Transverse colon (tissue), 4 donors: ENCODE measurements around the gene GLCE. TPM values are rescaled to one million over a fixed set of nuclear protein-coding genes. Genes with fewer than 3 reads are reported as not detected.

Experiments used
- DNase-seq: peaks from one replicate; pipeline ENCODE4 v3.0.0-alpha.2; 2019
- H3K27ac ChIP-seq, 4 donors: fragments of 200-600 bp; sonication (generic); 2 replicates each; pipeline ENCODE4 v1.5.1; 2016 to 2018; ENCODE audit warnings: inconsistent platforms in 4 of 4
- H3K27me3 ChIP-seq: fragments of 200-600 bp; sonication (generic); 2 replicates; pipeline ENCODE4 v1.5.1; 2017; ENCODE audit warnings: inconsistent platforms
- H3K36me3 ChIP-seq, 4 donors: fragments of 200-600 bp; sonication (generic); 2 replicates each; pipeline ENCODE4 v1.5.1; 2017 to 2019; ENCODE audit warnings: inconsistent platforms in 4 of 4
- H3K4me1 ChIP-seq, 4 donors: fragments of 200-600 bp; sonication (generic); 2 replicates each; pipeline ENCODE4 v1.5.1; 2017 to 2020; ENCODE audit warnings: inconsistent platforms in 4 of 4
- H3K4me3 ChIP-seq, 4 donors: fragments of 200-600 bp; sonication (generic); 1 replicate in 1 of 4; 2 replicates in 3 of 4; pipeline versions ENCODE4 v1.5.1 to v1.6.1; 2017 to 2019; ENCODE audit warnings: inconsistent platforms in 4 of 4
- H3K9me3 ChIP-seq, 2 donors: fragments of 200-600 bp; sonication (generic); 2 replicates each; pipeline ENCODE4 v1.5.1; 2017 to 2019; ENCODE audit warnings: inconsistent platforms in 2 of 2
- CTCF ChIP-seq, 5 experiments: fragments of 200-600 bp in 3 of 5; fragments of 450-650 bp in 2 of 5; sonication (generic) in 3 of 5; IDR thresholded peaks; 1 replicate in 2 of 5; 2 replicates in 3 of 5; pipeline ENCODE4 v1.5.1; 2016 to 2017; ENCODE audit warnings: antibody characterized with exemption in 5 of 5, inconsistent platforms in 3 of 5, mild to moderate bottlenecking in 2 of 5, moderate library complexity in 1 of 5
- EP300 ChIP-seq: sonication (generic); formaldehyde crosslinking; IDR thresholded peaks from one replicate; pipeline ENCODE4 v1.6.1; 2017; ENCODE audit warnings: antibody characterized with exemption, low read depth
- POLR2A ChIP-seq: fragments of 450-650 bp; IDR thresholded peaks from one replicate; pipeline ENCODE4 v1.6.1; 2016; ENCODE audit warnings: antibody characterized with exemption, mild to moderate bottlenecking, moderate library complexity
- POLR2AphosphoS5 ChIP-seq, 3 donors: sonication (generic); formaldehyde crosslinking; IDR thresholded peaks; one replicate each; pipeline ENCODE4 v1.6.1; 2016; ENCODE audit warnings: antibody characterized with exemption in 3 of 3
- WGBS, 2 donors: methylation state at CpG; one replicate each; pipeline ENCODE4 v1.1.5; 2018; ENCODE audit warnings: low coverage in 1 of 2; 5-methylcytosine and 5-hydroxymethylcytosine counted together
- in situ Hi-C, 4 donors: fragments of 200-750 bp; cut with MboI; loops; one replicate each; pipeline versions ENCODE4 v1.15.0 to v1.15.1; 2017; ENCODE audit warnings: low sequenced_read_pairs in 3 of 4, low pct_ligation_motif_present in 1 of 4, low pct_unique_long_range_greater_than_20kb in 1 of 4
- intact Hi-C: fragments of 100-400 bp; cut with DNase I; formaldehyde crosslinking; loops from one replicate; pipeline ENCODE4 v1.15.1; 2023; ENCODE audit warnings: low total_unique reads
- total RNA-seq, 4 donors: library from RNA; depleted of rRNA; stranded (reverse); fragments of >200 nt; gene quantifications; one replicate each; pipeline ENCODE4 v1.1.0, GENCODE V29; 2016

Gene GLCE
- total RNA-seq, 4 donors from 2014 or later: 7.9 to 38.1 (median 25.4) TPM

GRCh38 chr15:69135499-69135898, 24.9 kb upstream of the GLCE start:
- intact Hi-C loops: no loop called here
- no peaks in the 10 kb centered on the region for H3K4me1 ChIP-seq
- no peak for DNase-seq
- H3K36me3 ChIP-seq: no peaks in the 10 kb centered on the region
- no peak overlapping the region for H3K27ac ChIP-seq
- no peaks in the 10 kb centered on the region for H3K27me3 ChIP-seq
- no peak overlapping the region for H3K4me3 ChIP-seq
- H3K9me3 ChIP-seq: no peaks in the 10 kb centered on the region
- WGBS, 2 donors: 91% methylated on average over 2 of the region's 2 CpGs; no CpG with 5 or more reads in 1 of the 2 donors
- in situ Hi-C loops: no loop called here
- no peak for TF ChIP-seq EP300
- no peak for TF ChIP-seq POLR2A
- no peak for TF ChIP-seq POLR2AphosphoS5 (IDR thresholded peaks at IDR 0.05)
- TF ChIP-seq CTCF (IDR thresholded peaks at IDR 0.05): no peak

GRCh38 chr15:69138963-69139362, 21.5 kb upstream of the GLCE start:
- no peak overlapping the region for H3K27ac ChIP-seq
- no peaks in the 10 kb centered on the region for H3K27me3 ChIP-seq
- H3K36me3 ChIP-seq: no peaks in the 10 kb centered on the region
- intact Hi-C loops: no loop called here
- 68 to 75% methylated on average over 2 to 4 of the region's 4 CpGs for WGBS, 2 donors
- H3K4me1 ChIP-seq: peaks cover 0 to 20% (median 14%) of the 10 kb centered on the region in 4 donors
- H3K9me3 ChIP-seq: no peaks in the 10 kb centered on the region
- DNase-seq: no peak
- in situ Hi-C loops: no loop called here
- H3K4me3 ChIP-seq: no peak overlapping the region
- TF ChIP-seq POLR2AphosphoS5 (IDR thresholded peaks at IDR 0.05) (no peak), EP300 (no peak), CTCF (IDR thresholded peaks at IDR 0.05) (no peak), POLR2A (no peak)

- TF ChIP-seq CTCF (IDR thresholded peaks at IDR 0.05): no peak
- no peak for TF ChIP-seq EP300
- TF ChIP-seq POLR2A: no peak
- no peak for TF ChIP-seq POLR2AphosphoS5 (IDR thresholded peaks at IDR 0.05)
- H3K27me3 ChIP-seq: no peaks in the 10 kb centered on the region
- WGBS, 2 donors: 74 to 88% methylated on average over 1 to 13 of the region's 13 CpGs
- in situ Hi-C loops (loop anchor here in 1 of 4 donors (10.0 kb wide), 1 partner anchor 56 kb away; no protein-coding TSS in a partner anchor), intact Hi-C loops (no loop called here)
- no peak for DNase-seq
- H3K4me3 ChIP-seq: no peak overlapping the region
- no peaks in the 10 kb centered on the region for H3K36me3 ChIP-seq
- H3K27ac ChIP-seq: no peak overlapping the region
- H3K9me3 ChIP-seq: no peaks in the 10 kb centered on the region
- peaks cover 0 to 28% (median 17%) of the 10 kb centered on the region in 4 donors for H3K4me1 ChIP-seq
Measured at GRCh38 chr15:69140306-69140705, 20.1 kb upstream of the GLCE start.

GRCh38 chr15:69141286-69141701, 19.1 kb upstream of the GLCE start:
- Histone ChIP-seq H3K4me1 (peaks cover 0 to 28% (median 17%) of the 10 kb centered on the region in 4 donors), H3K9me3 (no peaks in the 10 kb centered on the region), H3K27me3 (no peaks in the 10 kb centered on the region), H3K36me3 (no peaks in the 10 kb centered on the region), H3K4me3 (no peak overlapping the region), H3K27ac (no peak overlapping the region)
- TF ChIP-seq POLR2A: no peak
- no peak for TF ChIP-seq CTCF (IDR thresholded peaks at IDR 0.05)
- in situ Hi-C loops: loop anchor here in 1 of 4 donors (10.0 kb wide), 1 partner anchor 56 kb away; no protein-coding TSS in a partner anchor
- DNase-seq: no peak
- 20 to 34% methylated on average over 1 to 3 of the region's 3 CpGs for WGBS, 2 donors
- intact Hi-C loops: no loop called here
